ENCODE measurements around the gene PLCH1.

PLCH1 gene

GRCh38 chr3:155387571-155387970, 357.3 kb downstream of the PLCH1 start:
- no peak for DNase-seq (ENCODE audit: low read depth in 2 of 2)
- no peak overlapping the region for H3K4me3 ChIP-seq (replicated peaks in 1 of 2; ENCODE audit: low read depth in 2 of 2, low read length in 2 of 2)
- TF ChIP-seq CTCF (IDR thresholded peaks at IDR 0.05; ENCODE audit: low read depth, low read length): no peak

- no peak for DNase-seq (ENCODE audit: low read depth in 2 of 2)
- no peak for TF ChIP-seq CTCF (IDR thresholded peaks at IDR 0.05; ENCODE audit: low read depth, low read length)
Observed at GRCh38 chr3:155386919-155387318, 358.0 kb downstream of the PLCH1 start.

GRCh38 chr3:155385896-155386625, 358.8 kb downstream of the PLCH1 start:
- no peak overlapping the region for H3K4me3 ChIP-seq (replicated peaks in 1 of 2; ENCODE audit: low read depth in 2 of 2, low read length in 2 of 2)
- no peak for TF ChIP-seq CTCF (IDR thresholded peaks at IDR 0.05; ENCODE audit: low read depth, low read length)
- no peak for DNase-seq (ENCODE audit: low read depth in 2 of 2)

More at GRCh38 chr3:155386919-155387318, 358.0 kb downstream of the PLCH1 start:
- H3K4me3 ChIP-seq (replicated peaks in 1 of 2; ENCODE audit: low read depth in 2 of 2, low read length in 2 of 2): no peak overlapping the region

- TF ChIP-seq CTCF (IDR thresholded peaks at IDR 0.05; ENCODE audit: low read depth, low read length): peak; percentile 86
- peak; percentile 63 to 71 for DNase-seq (ENCODE audit: low read depth in 2 of 2)
Observed at GRCh38 chr3:155382396-155383042, 362.4 kb downstream of the PLCH1 start.

GRCh38 chr3:155377847-155378246, 367.0 kb downstream of the PLCH1 start:
- no peak for DNase-seq (ENCODE audit: low read depth in 2 of 2)
- no peak overlapping the region for H3K4me3 ChIP-seq (replicated peaks in 1 of 2; ENCODE audit: low read depth in 2 of 2, low read length in 2 of 2)
- no peak for TF ChIP-seq CTCF (IDR thresholded peaks at IDR 0.05; ENCODE audit: low read depth, low read length)

More at GRCh38 chr3:155382396-155383042, 362.4 kb downstream of the PLCH1 start:
- no peak overlapping the region for H3K4me3 ChIP-seq (replicated peaks in 1 of 2; ENCODE audit: low read depth in 2 of 2, low read length in 2 of 2)

GRCh38 chr3:155377071-155377470, 367.8 kb downstream of the PLCH1 start:
- no peak for TF ChIP-seq CTCF (IDR thresholded peaks at IDR 0.05; ENCODE audit: low read depth, low read length)
- no peak for DNase-seq (ENCODE audit: low read depth in 2 of 2)
- no peak overlapping the region for H3K4me3 ChIP-seq (replicated peaks in 1 of 2; ENCODE audit: low read depth in 2 of 2, low read length in 2 of 2)
